CD4-positive, alpha-beta T cell treated with Interleukin-21 for 1 hour (primary cell): ENCODE results near the gene NSUN4.
"Not testable (repeated sequence)": the region's sequence is repeated elsewhere in the genome, so short reads cannot be mapped to it uniquely, and the experiment has no call there.

ENCODE experiments used
- DNase-seq: peaks from one replicate; pipeline ENCODE4 v3.0.0-alpha.2; 2020

NSUN4 gene

GRCh38 chr1:46328182-46328581, 12.4 kb upstream of the NSUN4 start:
- not testable (repeated sequence) for DNase-seq

- DNase-seq: not testable (repeated sequence)
These were observed 10.8 kb upstream of the NSUN4 start for GRCh38 chr1:46329807-46330206.

GRCh38 chr1:46330381-46330780, 10.2 kb upstream of the NSUN4 start:
- not testable (repeated sequence) for DNase-seq

- DNase-seq: not testable (repeated sequence)
These were observed 8.6 kb upstream of the NSUN4 start for GRCh38 chr1:46331786-46332540.

GRCh38 chr1:46333300-46334029, 7.1 kb upstream of the NSUN4 start:
- DNase-seq: no peak

- DNase-seq: no peak
These were observed 6.6 kb upstream of the NSUN4 start for GRCh38 chr1:46334030-46334384.

GRCh38 chr1:46335081-46335480, 5.5 kb upstream of the NSUN4 start:
- no peak for DNase-seq

- not testable (repeated sequence) for DNase-seq
These were observed 3.2 kb upstream of the NSUN4 start for GRCh38 chr1:46337409-46337808.

- no peak for DNase-seq
These were observed 846 bp downstream of the NSUN4 start for GRCh38 chr1:46341222-46342083.

- DNase-seq: peak; percentile 37
These were observed 1.6 kb downstream of the NSUN4 start for GRCh38 chr1:46342084-46342656.

- no peak for DNase-seq
These were observed 2.2 kb downstream of the NSUN4 start for GRCh38 chr1:46342677-46343350.

- DNase-seq: no peak
These were observed 2.7 kb downstream of the NSUN4 start for GRCh38 chr1:46343351-46343695.

GRCh38 chr1:46343705-46344104, 3.1 kb downstream of the NSUN4 start:
- DNase-seq: no peak

GRCh38 chr1:46344481-46344880, 3.9 kb downstream of the NSUN4 start:
- no peak for DNase-seq

- no peak for DNase-seq
These were observed 4.7 kb downstream of the NSUN4 start for GRCh38 chr1:46345281-46345680.

- no peak for DNase-seq
These were observed 11.8 kb downstream of the NSUN4 start for GRCh38 chr1:46352363-46352762.

- DNase-seq: not testable (repeated sequence)
These were observed 15.3 kb downstream of the NSUN4 start for GRCh38 chr1:46355920-46356319.

- no peak for DNase-seq
These were observed 21.6 kb downstream of the NSUN4 start for GRCh38 chr1:46362158-46362557.

- no peak for DNase-seq
These were observed 22.5 kb downstream of the NSUN4 start for GRCh38 chr1:46363121-46363520.

GRCh38 chr1:46364612-46365011, 24.0 kb downstream of the NSUN4 start:
- DNase-seq: no peak

- not testable (repeated sequence) for DNase-seq
These were observed 25.2 kb downstream of the NSUN4 start for GRCh38 chr1:46365796-46366195.

- DNase-seq: no peak
These were observed 26.5 kb downstream of the NSUN4 start for GRCh38 chr1:46367072-46367471.

GRCh38 chr1:46367701-46368100, 27.1 kb downstream of the NSUN4 start:
- not testable (repeated sequence) for DNase-seq
